ENCODE results near the gene ENPP3.
"Not testable (repeated sequence)": the region's sequence is repeated elsewhere in the genome, so short reads cannot be mapped to it uniquely, and the experiment has no call there.

The ENPP3 gene

GRCh38 chr6:131749023-131749422 is 111.9 kb downstream of the ENPP3 start:
- no peak overlapping the region for H3K4me3 ChIP-seq (ENCODE audit: low read length)
- TF ChIP-seq ZNF274 (IDR thresholded peaks at IDR 0.05; ENCODE audit: low read depth, low read length): no peak

DNA sequence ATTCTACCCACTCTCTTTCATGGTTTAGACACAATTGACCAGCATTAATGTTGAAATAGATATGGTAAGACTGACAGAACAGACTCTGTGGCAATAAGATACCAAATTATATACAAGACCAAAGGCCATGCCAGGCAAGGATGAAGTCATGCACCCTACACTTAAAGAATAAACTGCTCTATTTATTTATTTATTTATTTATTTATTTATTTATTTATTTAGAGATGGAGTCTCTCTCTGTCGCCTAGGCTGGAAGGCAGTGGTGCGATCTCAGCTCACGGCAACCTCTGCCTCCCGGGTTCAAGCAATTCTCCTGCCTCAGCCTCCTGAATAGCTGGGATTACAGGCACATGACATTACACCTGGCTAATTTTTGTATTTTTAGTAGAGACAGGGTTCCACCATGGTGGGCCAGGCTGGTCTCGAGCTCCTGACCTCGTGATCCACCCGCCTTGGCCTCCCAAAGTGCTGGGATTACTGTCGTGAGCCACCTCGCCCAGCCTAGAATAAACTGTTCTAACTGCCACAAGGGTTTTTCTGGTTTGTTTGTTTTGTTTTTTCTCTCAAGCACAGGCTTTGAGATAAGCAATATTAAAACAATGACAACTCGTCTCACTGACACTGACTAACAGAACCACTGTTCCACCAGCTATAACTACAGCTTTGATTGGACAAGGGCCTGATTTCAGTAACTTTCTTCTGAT is 114.1 kb downstream of the ENPP3 start:
- not testable (repeated sequence) for H3K4me3 ChIP-seq (ENCODE audit: low read length)

DNA sequence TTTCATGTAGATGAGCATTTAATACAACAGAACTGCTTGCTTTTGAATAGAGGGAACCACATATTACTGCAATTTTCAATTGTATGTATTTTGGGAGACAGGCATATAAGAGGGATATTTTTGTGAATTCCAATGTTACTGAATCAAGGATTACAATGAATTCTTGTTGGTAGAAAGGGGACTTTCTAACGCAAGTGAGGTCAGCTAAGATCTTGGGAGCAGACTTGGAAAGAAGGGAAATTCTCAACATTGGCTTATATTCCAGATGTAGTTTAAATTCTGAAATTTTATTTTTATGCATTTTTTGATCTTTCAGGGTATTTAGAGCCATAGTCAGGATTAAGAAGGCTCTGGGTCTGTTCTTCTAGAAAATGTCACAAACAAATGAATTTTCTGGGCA is 117.0 kb downstream of the ENPP3 start:
- no peak overlapping the region for H3K4me3 ChIP-seq (ENCODE audit: low read length)
- no peak for TF ChIP-seq ZNF274 (IDR thresholded peaks at IDR 0.05; ENCODE audit: low read depth, low read length)

- TF ChIP-seq ZNF274 (IDR thresholded peaks at IDR 0.05; ENCODE audit: low read depth, low read length): no peak
These were observed 117.8 kb downstream of the ENPP3 start for GRCh38 chr6:131754715-131755567.

GRCh38 chr6:131755597-131755996 is 118.5 kb downstream of the ENPP3 start:
- no peak overlapping the region for H3K4me3 ChIP-seq (ENCODE audit: low read length)
- TF ChIP-seq ZNF274 (IDR thresholded peaks at IDR 0.05; ENCODE audit: low read depth, low read length): no peak

More at GRCh38 chr6:131754715-131755567, 117.8 kb downstream of the ENPP3 start:
- no peak overlapping the region for H3K4me3 ChIP-seq (ENCODE audit: low read length)

DNA sequence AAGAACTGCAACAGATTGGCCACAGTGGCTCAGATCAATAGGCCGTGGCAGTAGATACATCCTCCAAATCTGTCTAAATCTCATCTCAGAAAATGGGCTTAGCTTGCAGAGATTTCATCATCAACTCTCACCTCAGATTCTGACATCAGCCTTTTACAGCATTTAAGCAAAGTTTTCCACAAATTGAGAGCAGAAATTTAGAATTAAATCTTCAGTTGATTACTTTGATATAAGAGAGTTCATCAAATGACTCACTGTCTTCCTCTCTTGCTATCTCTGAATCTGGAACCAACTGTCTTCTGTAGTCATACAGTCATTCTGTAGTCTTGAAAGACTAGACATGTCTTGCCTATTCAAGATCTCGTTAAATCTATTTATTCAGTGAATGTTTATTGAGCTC is 118.9 kb downstream of the ENPP3 start:
- no peak for TF ChIP-seq ZNF274 (IDR thresholded peaks at IDR 0.05; ENCODE audit: low read depth, low read length)
- H3K4me3 ChIP-seq (ENCODE audit: low read length): no peak overlapping the region

DNA sequence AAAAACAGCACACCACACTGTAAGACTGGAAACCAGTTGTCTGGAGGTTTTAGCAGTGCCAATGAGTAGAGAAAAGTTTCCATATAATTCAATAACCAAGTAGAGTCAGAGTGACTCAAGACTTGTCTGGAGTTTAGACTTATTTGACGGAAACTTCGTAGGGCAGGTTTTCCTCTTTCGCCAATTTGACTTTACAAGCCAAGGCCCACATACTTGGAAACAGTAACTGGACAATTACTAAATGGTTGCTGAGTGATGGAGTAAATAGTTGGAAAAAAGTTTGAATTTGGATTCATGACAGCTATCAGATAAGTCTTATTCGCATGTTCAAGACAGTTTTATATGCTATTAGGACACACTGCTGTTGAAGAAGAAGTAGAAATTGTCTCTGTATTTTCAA is 121.8 kb downstream of the ENPP3 start:
- no peak overlapping the region for H3K4me3 ChIP-seq (ENCODE audit: low read length)
- TF ChIP-seq ZNF274 (IDR thresholded peaks at IDR 0.05; ENCODE audit: low read depth, low read length): no peak

DNA sequence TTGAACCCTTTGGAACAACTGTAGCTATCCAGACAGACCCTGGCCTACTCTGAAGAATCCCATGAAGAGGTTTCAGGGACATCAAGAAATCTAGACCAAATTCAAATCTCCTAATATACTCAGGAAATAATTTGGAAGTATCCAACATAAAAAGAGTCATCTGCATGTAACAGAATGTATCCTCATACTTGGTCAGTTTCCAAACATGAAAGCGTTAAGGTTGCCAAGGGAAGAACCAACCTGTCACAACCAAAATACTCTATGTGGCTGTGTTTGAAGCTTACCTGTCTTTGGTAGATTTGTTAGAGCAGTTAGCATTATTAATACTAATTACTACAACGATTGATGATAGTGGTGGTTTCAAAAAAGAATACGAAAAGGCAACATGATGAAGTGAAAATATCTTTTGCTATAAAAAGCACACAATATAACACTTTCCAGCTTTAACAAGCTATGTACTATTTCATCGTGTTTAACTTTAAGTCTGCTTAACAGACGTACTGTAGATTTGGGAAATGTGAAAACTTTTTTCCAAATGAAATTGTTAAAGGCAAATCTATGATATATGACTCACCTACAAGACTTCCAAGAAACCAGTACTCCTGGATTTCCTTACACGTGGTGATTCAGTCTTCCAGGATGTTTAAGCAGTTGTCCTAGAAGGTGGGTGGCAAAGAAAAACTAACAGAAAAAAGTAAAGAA is 124.1 kb downstream of the ENPP3 start:
- TF ChIP-seq ZNF274 (IDR thresholded peaks at IDR 0.05; ENCODE audit: low read depth, low read length): no peak
- no peak overlapping the region for H3K4me3 ChIP-seq (ENCODE audit: low read length)

DNA sequence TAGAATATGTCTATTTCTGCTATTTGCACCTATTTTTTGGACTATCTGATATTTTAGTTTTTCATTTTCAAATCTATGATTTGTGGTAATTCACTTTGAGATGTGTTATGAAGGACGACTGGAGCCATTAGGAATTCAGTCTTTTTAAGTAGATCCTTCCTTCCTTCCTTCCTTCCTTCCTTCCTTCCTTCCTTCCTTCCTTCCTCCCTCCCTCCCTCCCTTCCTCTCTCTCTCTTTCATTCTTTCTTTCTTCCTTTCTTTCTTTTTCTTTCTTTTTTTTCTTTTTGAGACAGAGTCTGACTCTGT is 124.6 kb downstream of the ENPP3 start:
- no peak for TF ChIP-seq ZNF274 (IDR thresholded peaks at IDR 0.05; ENCODE audit: low read depth, low read length)
- no peak overlapping the region for H3K4me3 ChIP-seq (ENCODE audit: low read length)

DNA sequence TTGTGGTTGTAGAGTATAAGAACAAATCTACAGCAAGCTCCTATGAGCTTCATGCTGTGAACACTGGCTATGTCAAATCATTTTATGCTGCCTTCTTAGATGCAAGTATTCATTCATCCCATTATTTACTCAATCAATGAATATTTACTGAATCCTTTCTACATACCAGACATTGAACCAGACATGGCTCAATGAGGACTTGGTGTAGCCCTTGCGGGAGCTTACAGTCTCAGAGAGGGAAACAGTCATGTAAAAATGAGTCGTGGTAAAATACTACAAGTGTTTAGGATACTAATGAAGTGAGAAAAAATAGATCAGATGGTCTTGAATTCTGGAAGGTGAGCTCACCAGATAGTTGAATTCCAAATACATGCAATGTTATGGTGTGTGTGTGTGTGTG is 125.9 kb downstream of the ENPP3 start:
- H3K4me3 ChIP-seq (ENCODE audit: low read length): no peak overlapping the region
- TF ChIP-seq ZNF274 (IDR thresholded peaks at IDR 0.05; ENCODE audit: low read depth, low read length): no peak

GRCh38 chr6:131763749-131764148 is 126.6 kb downstream of the ENPP3 start:
- no peak overlapping the region for H3K4me3 ChIP-seq (ENCODE audit: low read length)
- TF ChIP-seq ZNF274 (IDR thresholded peaks at IDR 0.05; ENCODE audit: low read depth, low read length): no peak

DNA sequence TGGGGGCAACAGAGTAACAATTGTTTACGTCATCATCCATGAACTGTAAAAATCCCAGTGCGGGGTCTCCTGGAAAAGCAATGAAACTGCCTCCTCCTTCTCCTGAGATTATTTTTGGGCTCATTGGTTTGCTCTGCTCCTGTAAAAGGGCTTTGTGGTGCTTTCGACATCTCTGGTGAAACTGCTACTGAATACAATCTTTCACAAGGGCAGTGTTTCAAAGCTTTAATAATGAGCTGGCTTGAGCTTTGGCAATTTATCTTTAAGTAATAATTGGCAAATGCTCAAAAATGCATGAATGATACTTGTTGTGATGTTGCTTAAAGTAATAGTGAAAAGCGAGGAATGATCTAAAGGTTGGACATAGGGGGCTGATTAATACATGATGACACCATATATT is 127.2 kb downstream of the ENPP3 start:
- TF ChIP-seq ZNF274 (IDR thresholded peaks at IDR 0.05; ENCODE audit: low read depth, low read length): no peak

DNA sequence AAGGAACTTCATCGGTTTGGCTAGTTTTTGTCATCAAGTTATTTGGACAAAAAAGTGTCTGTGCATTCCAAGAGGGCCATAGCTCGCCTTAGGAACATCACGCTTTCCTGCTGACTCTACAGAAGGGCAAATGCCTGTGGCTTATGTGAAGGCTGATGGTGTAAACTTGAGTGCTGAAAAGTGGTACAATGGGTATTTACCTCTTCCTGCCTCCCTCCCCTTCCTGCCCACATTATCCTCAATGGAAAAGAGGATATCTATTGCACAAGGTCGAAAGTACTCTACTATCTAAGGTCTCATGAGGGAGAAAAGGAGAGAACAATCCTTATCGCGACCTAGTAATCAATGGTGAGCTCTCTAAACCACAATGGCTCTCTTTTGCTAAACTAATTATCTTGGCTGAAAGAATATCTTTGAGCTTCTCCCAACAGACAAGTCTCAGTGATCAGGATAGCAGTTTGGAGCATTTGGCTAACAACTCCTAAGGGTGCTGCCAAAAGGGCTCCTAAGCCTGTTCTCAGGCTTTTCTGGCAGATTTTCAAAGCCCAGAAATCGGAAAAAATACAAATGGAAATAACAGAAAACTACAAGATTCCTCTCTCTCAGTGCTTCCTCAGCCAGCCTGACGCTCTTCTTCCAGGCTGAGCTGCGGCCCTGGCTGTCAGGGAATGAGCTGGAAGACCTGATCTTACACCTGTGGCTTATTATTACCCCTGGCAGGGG is 128.1 kb downstream of the ENPP3 start:
- no peak for TF ChIP-seq ZNF274 (IDR thresholded peaks at IDR 0.05; ENCODE audit: low read depth, low read length)
- H3K4me3 ChIP-seq (ENCODE audit: low read length): no peak overlapping the region

More for the DNA sequence above, 127.2 kb downstream of the ENPP3 start:
- no peak overlapping the region for H3K4me3 ChIP-seq (ENCODE audit: low read length)

GRCh38 chr6:131765804-131766135 is 128.7 kb downstream of the ENPP3 start:
- TF ChIP-seq ZNF274 (IDR thresholded peaks at IDR 0.05; ENCODE audit: low read depth, low read length): no peak
- no peak overlapping the region for H3K4me3 ChIP-seq (ENCODE audit: low read length)

Measured in GM08714 (cell line).